Endothelial cell of umbilical vein (primary cell): ENCODE data around the gene RPS16. TPM values are rescaled to one million over a fixed set of nuclear protein-coding genes. Genes with fewer than 3 reads are reported as not detected.

Experiments
- BruUV-seq: library from RNA; stranded (reverse); fragments of 400-500 nt; replicated peaks from 2 replicates; lab custom pipeline; 2021; lab: Mats Ljungman, UMichigan
- CTCF ChIA-PET: fragments of 300-600, 350-600 bp; sonication (Branson Sonifier 250); formaldehyde crosslinking; loops from one replicate; lab custom pipeline; 2021; ENCODE audit warnings: antibody characterized with exemption, inconsistent platforms; lab: Charles Lee
- POLR2A ChIA-PET: fragments of 300-600, 350-600 bp; sonication (Branson Sonifier 250); formaldehyde crosslinking; loops from one replicate; lab custom pipeline; 2021; ENCODE audit warnings: antibody characterized with exemption, inconsistent platforms; lab: Charles Lee
- DNase-seq: peaks from one replicate; pipeline ENCODE4 v3.0.0-alpha.2; 2011; ENCODE audit warnings: low read depth, low spot score
- FAIRE-seq: peaks from 2 replicates; lab custom pipeline; 2011; peaks lifted over from hg19 to GRCh38; lab: Jason Lieb, UNC
- H2AFZ ChIP-seq: 2 replicates; pipeline ENCODE4 v1.6.0; 2012; ENCODE audit warnings: low read depth, low read length, control low read depth, inconsistent platforms
- H3K27ac ChIP-seq: 2 replicates; pipeline ENCODE4 v1.5.1; 2011; ENCODE audit warnings: low read depth, mild to moderate bottlenecking, control low read depth, low read length, moderate library complexity; ENCODE audit not compliant: insufficient read depth
- H3K27me3 ChIP-seq, 2 experiments: 2 replicates each; pipeline versions ENCODE4 v1.6.0 to v1.6.1; 2011; ENCODE audit warnings: low read length in 2 of 2, mixed read lengths in 1 of 2; ENCODE audit not compliant: control insufficient read depth in 2 of 2, insufficient read depth in 2 of 2
- H3K36me3 ChIP-seq, 2 experiments: 2 replicates in 1 of 2; 3 replicates in 1 of 2; pipeline ENCODE4 v1.5.1; 2011; ENCODE audit warnings: low read length in 2 of 2, mild to moderate bottlenecking in 1 of 2, moderate library complexity in 1 of 2; ENCODE audit not compliant: control insufficient read depth in 2 of 2, insufficient read depth in 2 of 2; ENCODE audit errors: extremely low read depth in 1 of 2
- H3K4me1 ChIP-seq: 3 replicates; pipeline ENCODE4 v1.5.1; 2011; ENCODE audit warnings: mild to moderate bottlenecking, low read length; ENCODE audit not compliant: control insufficient read depth, insufficient read depth; ENCODE audit errors: extremely low read depth
- H3K4me2 ChIP-seq: 2 replicates; pipeline ENCODE4 v1.6.1; 2011; ENCODE audit warnings: low read length, control low read depth, mixed read lengths; ENCODE audit not compliant: insufficient read depth
- H3K4me3 ChIP-seq, 3 experiments: fragments of 200-600 bp in 1 of 3; sonication (generic), shearing (Covaris generic) in 1 of 3; replicated peaks in 1 of 3; 2 replicates each; pipeline ENCODE4 v1.5.1; 2011 to 2016; ENCODE audit warnings: control low read depth in 3 of 3, low read length in 3 of 3, mild to moderate bottlenecking in 2 of 3, inconsistent platforms in 1 of 3, low read depth in 1 of 3, moderate library complexity in 1 of 3; ENCODE audit not compliant: insufficient read depth in 1 of 3
- H3K79me2 ChIP-seq: 2 replicates; pipeline ENCODE4 v1.6.0; 2012; ENCODE audit warnings: low read length, inconsistent platforms; ENCODE audit not compliant: control insufficient read depth, insufficient read depth
- H3K9ac ChIP-seq: replicated peaks from 2 replicates; pipeline ENCODE3; 2011; ENCODE audit warnings: low read length, control low read depth; ENCODE audit not compliant: insufficient read depth; ENCODE audit errors: extremely low read depth
- H3K9me1 ChIP-seq: replicated peaks from 3 replicates; pipeline ENCODE4 v1.6.0; 2011; ENCODE audit warnings: mild to moderate bottlenecking, low read length; ENCODE audit not compliant: control insufficient read depth, insufficient read depth; ENCODE audit errors: extremely low read depth
- H3K9me3 ChIP-seq: replicated peaks from 2 replicates; pipeline ENCODE4 v1.5.1; 2012; ENCODE audit warnings: low read length, inconsistent platforms; ENCODE audit not compliant: control insufficient read depth, insufficient read depth
- H4K20me1 ChIP-seq: replicated peaks from 2 replicates; pipeline ENCODE3; 2011; ENCODE audit warnings: mild to moderate bottlenecking, low read length; ENCODE audit not compliant: control insufficient read depth, insufficient read depth; ENCODE audit errors: extremely low read depth
- EZH2 ChIP-seq: IDR thresholded peaks from 2 replicates; pipeline ENCODE4 v1.6.1; 2012; ENCODE audit warnings: borderline replicate concordance, low read depth, mild to moderate bottlenecking, moderate library complexity, low read length, inconsistent platforms; ENCODE audit not compliant: severe bottlenecking
- FOS ChIP-seq: IDR thresholded peaks from 2 replicates; pipeline ENCODE4 v1.6.1; 2011; ENCODE audit warnings: mild to moderate bottlenecking, low read length, moderate library complexity, borderline replicate concordance; ENCODE audit not compliant: insufficient read depth
- GATA2 ChIP-seq: IDR thresholded peaks from 2 replicates; pipeline ENCODE4 v1.7.0; 2011; ENCODE audit warnings: low read depth, mild to moderate bottlenecking, moderate library complexity, mixed read lengths, low read length; ENCODE audit not compliant: insufficient read length, insufficient read depth
- JUN ChIP-seq: IDR thresholded peaks from 2 replicates; pipeline ENCODE4 v1.6.1; 2011; ENCODE audit warnings: borderline replicate concordance, low read depth; ENCODE audit not compliant: insufficient read length, insufficient read depth
- MAX ChIP-seq: IDR thresholded peaks from 2 replicates; pipeline ENCODE4 v1.6.1; 2011; ENCODE audit not compliant: insufficient read depth, insufficient read length
- MYC ChIP-seq: IDR thresholded peaks from one replicate; pipeline ENCODE4 v1.6.1; 2011; ENCODE audit warnings: mild to moderate bottlenecking, low read depth, low read length
- POLR2A ChIP-seq: IDR thresholded peaks from 2 replicates; pipeline ENCODE4 v1.6.1; 2012; ENCODE audit warnings: low read depth, mild to moderate bottlenecking, control low read depth, low read length
- POLR2AphosphoS5 ChIP-seq: IDR thresholded peaks from 2 replicates; pipeline ENCODE4 v1.6.1; 2012; ENCODE audit warnings: low read depth, mild to moderate bottlenecking, control low read depth, low read length, moderate library complexity; ENCODE audit not compliant: insufficient read depth
- dilution Hi-C: fragments of 300-500 bp; cut with MboI; formaldehyde crosslinking; loops from one replicate; pipeline ENCODE4 v1.15.0; 2019; ENCODE audit warnings: low sequenced_read_pairs; ENCODE audit not compliant: extremely low pct_ligation_motif_present
- intact Hi-C: fragments of 100-400 bp; cut with micrococcal nuclease; formaldehyde crosslinking; loops from one replicate; pipeline ENCODE4 v1.10.0; 2022
- polyA plus RNA-seq, 4 experiments: library from polyadenylated mRNA; depleted of rRNA in 3 of 4; stranded (reverse) in 3 of 4; unstranded in 1 of 4; fragments of >200 nt; gene quantifications; 2 replicates each; pipeline versions ENCODE4 v1.2.1 to v1.2.3, GENCODE V29; 2011 to 2012; ENCODE audit warnings: missing spikeins in 1 of 4
- total RNA-seq: library from RNA; stranded (reverse); gene quantifications from 2 replicates; pipeline ENCODE4 v1.2.3, GENCODE V29; 2021
- TF ChIP-seq, protein P1 (sequence below), 2 donors: IDR thresholded peaks; 1 replicate in 1 of 2; 2 replicates in 1 of 2; pipeline ENCODE4 v1.5.1; 2011; ENCODE audit warnings: low read length in 2 of 2, mild to moderate bottlenecking in 2 of 2, moderate library complexity in 2 of 2, control low read depth in 1 of 2, inconsistent platforms in 1 of 2, low read depth in 1 of 2; ENCODE audit not compliant: insufficient read depth in 1 of 2; ENCODE audit errors: extremely low read depth in 1 of 2

The RPS16 gene
- total and polyA plus RNA-seq, 2 donors (not counting 3 experiments of a cell fraction or from before 2014, with no cell fraction given), result 1,768 to 5,244 TPM

DNA sequence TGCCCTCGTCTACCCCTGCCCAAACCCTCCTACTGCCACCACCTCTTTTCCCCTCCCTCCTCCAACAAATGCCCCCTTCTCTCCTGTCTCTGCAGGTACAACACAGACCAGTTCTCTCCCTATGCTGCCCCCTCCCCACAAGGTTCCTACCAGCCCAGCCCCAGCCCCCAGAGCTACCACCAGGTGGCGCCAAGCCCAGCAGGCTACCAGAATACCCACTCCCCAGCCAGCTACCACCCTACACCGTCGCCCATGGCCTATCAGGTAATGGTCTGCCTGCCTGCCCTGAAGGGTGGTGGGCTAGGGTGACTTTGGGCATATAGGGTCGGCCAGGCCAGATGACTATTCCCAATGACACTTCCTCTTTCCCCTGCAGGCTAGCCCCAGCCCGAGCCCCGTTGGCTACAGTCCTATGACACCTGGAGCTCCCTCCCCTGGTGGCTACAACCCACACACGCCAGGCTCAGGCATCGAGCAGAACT is 38.4 kb upstream of the RPS16 start:
- peak; percentile 37 for DNase-seq
- Histone ChIP-seq H3K4me2 (no peak overlapping the region), H3K27me3 (no peaks in the 10 kb centered on the region), H3K27ac (no peak overlapping the region), H4K20me1 (no peaks in the 10 kb centered on the region), H3K4me1 (no peaks in the 10 kb centered on the region), H3K9me1 (no peaks in the 10 kb centered on the region), H3K36me3 (peaks cover 9 to 62% of the 10 kb centered on the region in 2 experiments), H2AFZ (no peak overlapping the region), H3K79me2 (no peaks in the 10 kb centered on the region), H3K9me3 (no peaks in the 10 kb centered on the region), H3K9ac (no peak overlapping the region), H3K4me3 (no peak overlapping the region)
- POLR2A ChIA-PET, result no interaction called here
- TF ChIP-seq, protein P1, sequence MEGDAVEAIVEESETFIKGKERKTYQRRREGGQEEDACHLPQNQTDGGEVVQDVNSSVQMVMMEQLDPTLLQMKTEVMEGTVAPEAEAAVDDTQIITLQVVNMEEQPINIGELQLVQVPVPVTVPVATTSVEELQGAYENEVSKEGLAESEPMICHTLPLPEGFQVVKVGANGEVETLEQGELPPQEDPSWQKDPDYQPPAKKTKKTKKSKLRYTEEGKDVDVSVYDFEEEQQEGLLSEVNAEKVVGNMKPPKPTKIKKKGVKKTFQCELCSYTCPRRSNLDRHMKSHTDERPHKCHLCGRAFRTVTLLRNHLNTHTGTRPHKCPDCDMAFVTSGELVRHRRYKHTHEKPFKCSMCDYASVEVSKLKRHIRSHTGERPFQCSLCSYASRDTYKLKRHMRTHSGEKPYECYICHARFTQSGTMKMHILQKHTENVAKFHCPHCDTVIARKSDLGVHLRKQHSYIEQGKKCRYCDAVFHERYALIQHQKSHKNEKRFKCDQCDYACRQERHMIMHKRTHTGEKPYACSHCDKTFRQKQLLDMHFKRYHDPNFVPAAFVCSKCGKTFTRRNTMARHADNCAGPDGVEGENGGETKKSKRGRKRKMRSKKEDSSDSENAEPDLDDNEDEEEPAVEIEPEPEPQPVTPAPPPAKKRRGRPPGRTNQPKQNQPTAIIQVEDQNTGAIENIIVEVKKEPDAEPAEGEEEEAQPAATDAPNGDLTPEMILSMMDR (IDR thresholded peaks at IDR 0.05; ENCODE audit: extremely low read depth in 1 of 2, insufficient read depth in 1 of 2, low read depth in 1 of 2, low read length in 2 of 2), result peak; percentile 81 to 95
- TF ChIP-seq MAX, result no peak
- CTCF ChIA-PET, result interaction anchor here (0.6 to 3.9 kb wide), 29 partner anchors 10 to 1953 kb away, joined by 3 to 80 read pairs (median 4); partner anchors contain the start of genes B3GNT8, DLL3, EID2 and EID2B
- dilution Hi-C loops, result no loop called here
- peak; percentile 68 for FAIRE-seq
- no TSS peak for BruUV-seq
- intact Hi-C loops, result loop anchor here (1.0 kb wide), 1 partner anchor 58 kb away; the partner anchor contains the start of gene EID2B

DNA sequence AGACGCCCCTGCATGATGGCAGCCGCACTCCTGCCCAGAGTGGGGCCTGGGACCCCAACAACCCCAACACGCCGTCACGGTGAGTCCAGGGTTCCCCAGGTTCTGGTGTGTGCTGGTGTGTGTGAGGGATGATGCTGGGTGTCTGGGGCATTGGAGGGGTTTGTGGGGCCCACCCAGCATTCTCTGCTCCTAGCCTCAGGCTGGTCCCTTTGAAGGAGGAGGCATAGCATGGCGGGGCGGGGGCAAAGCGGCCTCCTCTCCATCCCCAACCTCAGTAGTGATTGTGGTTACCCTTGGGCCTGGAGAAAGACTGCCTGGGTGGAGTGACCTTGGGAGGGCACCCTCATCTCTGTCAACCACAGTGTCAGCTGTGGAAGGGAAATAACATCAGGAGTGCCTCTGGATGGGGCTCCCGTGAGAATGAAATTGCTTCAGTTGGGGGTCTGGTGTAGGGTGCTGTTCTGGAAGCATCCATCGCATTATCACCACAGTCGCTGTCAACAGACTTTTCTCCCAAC is 37.8 kb upstream of the RPS16 start:
- H3K79me2 ChIP-seq, result no peaks in the 10 kb centered on the region
- H3K36me3 ChIP-seq, result peaks cover 9 to 68% of the 10 kb centered on the region in 2 experiments
- no peaks in the 10 kb centered on the region for H3K9me3 ChIP-seq
- H3K4me1 ChIP-seq, result no peaks in the 10 kb centered on the region
- ChIA-PET CTCF (interaction anchor here (0.8 to 3.9 kb wide), 22 partner anchors 10 to 82 kb away, joined by 3 to 80 read pairs (median 4); partner anchors contain the start of genes DLL3, EID2, EID2B and MED29), POLR2A (no interaction called here)
- H3K4me2 ChIP-seq, result no peak overlapping the region
- FAIRE-seq (no peak), DNase-seq (no peak)
- TF ChIP-seq MYC (no peak), MAX (no peak), EZH2 (no peak), FOS (no peak), GATA2 (no peak), POLR2A (no peak), JUN (no peak), POLR2AphosphoS5 (no peak)
- TF ChIP-seq, protein P1 (IDR thresholded peaks at IDR 0.05; ENCODE audit: extremely low read depth in 1 of 2, insufficient read depth in 1 of 2, low read depth in 1 of 2, low read length in 2 of 2), result no peak
- H4K20me1 ChIP-seq, result no peaks in the 10 kb centered on the region
- intact Hi-C loops, result no loop called here
- H2AFZ ChIP-seq, result no peak overlapping the region
- H3K27me3 ChIP-seq, result no peaks in the 10 kb centered on the region
- BruUV-seq, result no TSS peak
- H3K9me1 ChIP-seq, result no peaks in the 10 kb centered on the region
- no peak overlapping the region for H3K4me3 ChIP-seq
- H3K9ac ChIP-seq, result no peak overlapping the region
- dilution Hi-C loops, result no loop called here
- no peak overlapping the region for H3K27ac ChIP-seq
